ENCODE data around the gene PROK1. TPM values are rescaled to one million over a fixed set of nuclear protein-coding genes. Genes with fewer than 3 reads are reported as not detected.

The PROK1 gene
- total RNA-seq, 1 donor from 2014 or later, result 0.15 TPM

DNA sequence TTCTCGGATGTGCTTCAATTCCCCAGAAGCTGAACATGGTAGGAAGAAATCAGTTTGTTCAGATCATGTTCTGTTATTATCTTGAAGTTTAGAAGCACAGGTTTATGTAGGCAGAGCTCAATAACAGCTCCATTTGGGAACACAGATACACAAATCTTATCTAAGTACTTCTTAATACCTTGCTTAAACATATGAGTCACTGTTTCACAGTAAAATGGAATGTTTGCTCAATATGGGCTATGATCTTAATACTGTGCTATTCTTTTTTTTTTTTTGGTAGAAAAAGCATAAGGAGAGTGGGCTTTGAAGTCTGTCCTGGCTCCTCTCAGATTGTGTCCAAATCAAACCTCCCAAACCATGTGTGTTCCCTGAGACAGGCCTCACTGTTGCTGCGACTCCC is 13.4 kb downstream of the PROK1 start:
- intact Hi-C loops (cut with micrococcal nuclease), result no loop called here

DNA sequence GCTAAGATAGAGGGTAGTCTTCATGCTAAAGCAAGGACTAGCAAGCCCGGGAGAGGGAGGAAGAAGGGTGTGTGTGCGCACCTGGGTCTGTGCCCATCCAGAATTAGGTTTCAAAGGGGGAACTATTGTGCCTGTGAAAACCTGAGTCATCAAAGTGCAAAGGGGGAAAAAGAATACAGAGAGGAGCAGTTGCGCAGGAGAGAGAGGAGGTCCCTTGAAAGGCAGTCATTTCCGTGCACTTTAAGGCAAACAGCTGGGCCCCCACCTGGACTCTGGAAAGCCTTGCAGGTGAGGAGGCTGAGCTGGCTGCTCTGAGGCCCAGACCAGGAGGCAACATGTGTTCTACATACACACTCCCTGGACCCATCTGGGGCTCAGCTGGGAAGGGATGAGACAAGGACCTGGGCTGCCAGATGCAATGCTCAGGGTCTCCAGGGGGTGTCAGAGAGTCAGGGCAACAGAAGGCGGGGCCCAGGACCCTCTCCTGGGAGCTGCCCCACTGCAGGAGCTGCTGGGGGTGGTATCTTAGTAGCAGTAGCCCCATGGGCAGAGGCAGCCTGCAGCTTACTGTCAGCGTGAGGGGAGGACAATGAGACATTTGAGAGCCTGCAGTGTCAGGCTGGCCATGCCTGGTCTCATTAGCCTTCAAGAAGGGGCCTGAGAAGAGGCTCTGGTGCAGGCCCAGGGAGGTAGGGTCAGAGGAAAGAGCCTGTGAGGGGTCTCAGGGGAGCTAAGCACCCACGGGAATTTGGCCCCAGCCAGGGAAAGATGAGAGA is 14.3 kb downstream of the PROK1 start:
- intact Hi-C loops (cut with micrococcal nuclease), result no loop called here

DNA sequence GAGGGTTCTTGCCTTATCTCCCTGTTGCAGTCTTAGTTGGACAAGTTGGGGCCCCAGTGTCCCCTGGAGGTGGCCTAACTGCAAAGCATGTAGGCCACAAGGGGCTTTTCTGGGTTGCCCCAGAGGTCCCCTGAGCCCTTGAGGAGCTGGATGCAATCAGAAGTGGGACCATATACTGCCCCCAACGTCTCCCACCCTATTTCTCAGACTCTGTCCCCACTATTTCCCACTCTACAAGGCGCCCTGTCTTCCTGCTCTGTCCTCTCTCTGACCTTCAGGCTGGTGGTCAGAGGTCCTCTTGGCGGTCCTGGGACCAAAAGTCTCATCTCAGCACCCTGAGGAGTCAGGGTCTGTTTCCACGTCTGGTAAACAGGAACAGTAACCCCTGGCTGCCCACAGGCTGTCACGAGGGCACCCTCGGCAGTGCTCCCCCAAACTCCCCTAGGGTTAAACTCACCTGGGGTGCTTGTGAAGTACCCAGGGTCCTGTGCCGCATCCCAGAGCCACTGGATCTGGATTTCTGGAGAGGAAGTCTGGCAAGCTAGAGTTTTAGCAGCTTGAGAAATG is 14.9 kb downstream of the PROK1 start:
- intact Hi-C loops (cut with micrococcal nuclease), result no loop called here

DNA sequence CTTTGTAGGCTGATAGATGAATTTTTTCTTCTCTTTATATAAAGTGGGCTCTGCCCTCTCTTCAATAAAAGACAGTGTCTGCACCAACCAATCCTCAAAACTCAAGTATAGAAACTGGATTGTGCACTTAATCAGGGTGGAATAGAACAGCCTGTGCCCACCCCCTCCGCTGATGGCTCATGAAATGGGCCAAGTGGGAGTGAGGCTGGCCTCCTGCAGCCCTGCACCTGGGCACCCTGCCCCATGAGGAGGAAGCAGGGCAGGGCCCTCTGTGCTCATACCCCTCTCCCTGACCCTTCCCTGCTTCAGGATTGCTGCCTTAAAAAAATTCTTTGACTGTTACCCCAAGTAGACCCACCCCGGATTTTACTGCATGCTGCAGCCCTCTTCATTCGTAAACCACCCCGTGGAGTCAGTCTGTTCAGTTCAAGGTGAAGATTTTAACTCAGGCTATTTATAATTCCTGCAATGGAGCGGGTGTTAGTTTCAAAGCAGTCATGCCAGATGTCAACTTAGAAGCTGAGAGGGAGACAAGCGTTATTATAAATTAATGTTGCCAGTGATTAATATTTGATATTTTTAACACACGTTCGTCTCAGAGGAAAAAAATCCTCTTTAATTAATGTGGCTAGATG is 15.8 kb downstream of the PROK1 start:
- intact Hi-C loops (cut with micrococcal nuclease), result no loop called here

- intact Hi-C loops (cut with micrococcal nuclease), result no loop called here
Measured at GRCh38 chr1:110471131-110471530, 20.2 kb downstream of the PROK1 start.

DNA sequence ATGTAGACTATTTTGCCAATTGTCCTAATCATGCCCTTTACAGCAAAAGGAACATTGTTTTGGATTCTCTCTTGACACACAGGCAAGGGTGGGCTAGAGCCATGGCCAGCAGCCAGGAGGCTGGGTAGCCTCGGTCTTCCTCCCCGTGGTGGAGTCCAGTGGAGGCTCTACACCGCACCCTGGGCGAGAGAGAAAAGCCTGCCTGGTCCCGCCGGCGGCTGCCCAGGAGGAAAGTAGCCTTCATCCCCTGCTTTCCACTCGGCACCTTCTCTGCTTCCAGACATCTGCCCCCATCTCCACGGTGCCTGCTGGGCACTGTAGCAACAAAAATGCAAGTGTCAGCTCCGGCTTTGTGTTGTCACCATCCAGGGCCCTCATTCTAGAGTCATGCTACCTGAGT is 21.6 kb downstream of the PROK1 start:
- intact Hi-C loops (cut with micrococcal nuclease), result no loop called here

DNA sequence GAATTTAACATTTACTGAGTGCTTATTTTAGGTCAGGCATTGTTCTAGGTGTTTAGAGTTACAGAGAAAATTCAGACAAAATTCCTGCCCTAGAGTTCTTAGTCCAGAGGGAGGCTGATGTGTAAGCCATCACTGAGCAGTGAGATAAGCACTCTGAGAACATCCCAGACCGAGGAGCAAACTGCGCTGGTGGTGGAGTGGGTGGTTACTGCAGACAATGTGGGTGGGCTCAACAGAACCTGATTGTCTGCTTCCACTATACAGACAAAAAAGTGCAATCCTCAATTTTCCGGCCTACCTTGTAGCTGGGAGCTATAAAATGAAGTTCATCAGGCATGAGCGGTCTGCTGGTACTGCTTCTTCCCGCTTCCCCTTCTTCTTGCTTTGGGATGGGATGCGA is 23.5 kb downstream of the PROK1 start:
- intact Hi-C loops (cut with micrococcal nuclease), result no loop called here

- intact Hi-C loops (cut with micrococcal nuclease), result no loop called here
Measured at GRCh38 chr1:110475362-110476027, 24.5 kb downstream of the PROK1 start.

DNA sequence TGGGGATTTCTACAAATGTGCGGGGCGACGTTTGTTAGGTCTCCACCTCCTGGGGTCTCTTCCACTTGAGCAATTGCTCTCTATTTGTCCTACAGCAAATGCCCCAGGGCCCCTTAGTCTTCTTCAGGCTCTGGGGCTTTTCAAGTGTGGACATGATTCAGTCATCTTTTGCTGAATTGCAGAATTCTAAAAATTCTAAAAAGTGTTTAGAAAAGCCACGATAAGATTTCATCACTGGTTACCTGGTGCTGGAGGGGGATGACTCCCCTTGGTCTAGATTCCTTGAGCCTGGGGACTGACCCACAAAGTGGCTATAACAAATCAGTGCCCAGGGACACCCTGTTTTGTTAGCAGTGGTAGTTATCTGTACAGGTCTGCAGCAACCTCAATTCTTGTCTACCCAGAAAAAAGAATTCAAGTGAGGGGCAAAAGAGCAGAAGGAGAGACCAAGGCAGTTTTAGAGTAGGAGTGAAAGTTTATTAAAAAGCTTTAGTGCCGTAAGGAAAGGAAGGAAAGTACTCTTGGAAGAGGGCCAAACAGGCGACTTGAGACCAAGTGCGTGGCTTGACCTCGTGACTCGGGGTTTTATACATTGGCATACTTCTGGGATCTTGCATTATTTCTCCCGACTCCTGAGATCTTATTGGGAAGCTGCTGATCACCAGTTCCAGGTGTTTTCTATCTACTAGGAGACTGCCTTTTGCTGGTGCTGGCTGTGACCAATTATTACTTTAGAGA is 25.2 kb downstream of the PROK1 start:
- intact Hi-C loops (cut with micrococcal nuclease), result no loop called here

DNA sequence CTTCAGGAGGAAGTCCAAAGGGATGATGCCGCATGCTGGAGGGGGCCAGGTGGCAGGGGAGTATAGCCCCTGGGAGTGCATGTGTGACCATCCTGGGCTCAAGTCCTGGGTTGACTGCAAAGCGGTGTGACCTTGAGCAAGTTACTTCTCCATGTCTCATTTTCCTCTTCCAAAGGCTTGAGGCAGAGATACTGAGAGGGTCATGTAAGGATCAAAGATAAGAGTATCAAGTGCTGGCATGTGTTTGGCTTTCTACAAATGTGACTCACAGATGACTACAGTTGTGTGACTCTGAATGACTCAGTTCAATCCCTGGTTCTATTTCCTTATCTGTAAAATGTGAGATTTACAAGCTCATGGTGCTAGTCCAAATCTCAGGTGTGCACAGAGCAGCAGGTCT is 26.1 kb downstream of the PROK1 start:
- intact Hi-C loops (cut with micrococcal nuclease), result no loop called here

DNA sequence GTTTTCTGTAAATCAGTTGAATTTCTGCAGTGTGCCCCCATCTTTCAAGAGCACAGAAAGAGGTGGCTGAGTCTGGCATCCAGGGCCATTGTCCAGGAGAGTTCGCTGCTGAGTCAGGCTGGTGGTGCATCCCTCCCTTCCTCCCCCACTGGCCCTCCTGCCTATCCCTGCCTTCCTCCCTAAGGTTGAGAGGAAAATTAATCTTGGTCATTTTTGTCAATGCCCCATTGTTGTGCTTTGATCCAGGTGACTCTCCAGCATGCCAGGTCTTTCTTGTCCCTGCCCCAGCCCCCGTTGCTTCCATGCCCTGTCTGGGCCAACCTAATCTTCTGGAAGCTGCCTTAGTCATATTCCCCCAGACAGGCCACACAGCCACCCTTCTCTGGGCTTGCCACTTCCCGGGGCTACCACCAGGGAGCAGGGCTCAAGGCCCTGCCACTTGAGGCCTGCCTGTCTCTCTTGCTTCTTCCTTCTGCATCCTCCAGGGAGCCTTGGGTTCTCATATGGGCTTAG is 26.6 kb downstream of the PROK1 start:
- intact Hi-C loops (cut with micrococcal nuclease), result no loop called here

GRCh38 chr1:110477967-110478640 is 27.2 kb downstream of the PROK1 start:
- intact Hi-C loops (cut with micrococcal nuclease), result no loop called here

DNA sequence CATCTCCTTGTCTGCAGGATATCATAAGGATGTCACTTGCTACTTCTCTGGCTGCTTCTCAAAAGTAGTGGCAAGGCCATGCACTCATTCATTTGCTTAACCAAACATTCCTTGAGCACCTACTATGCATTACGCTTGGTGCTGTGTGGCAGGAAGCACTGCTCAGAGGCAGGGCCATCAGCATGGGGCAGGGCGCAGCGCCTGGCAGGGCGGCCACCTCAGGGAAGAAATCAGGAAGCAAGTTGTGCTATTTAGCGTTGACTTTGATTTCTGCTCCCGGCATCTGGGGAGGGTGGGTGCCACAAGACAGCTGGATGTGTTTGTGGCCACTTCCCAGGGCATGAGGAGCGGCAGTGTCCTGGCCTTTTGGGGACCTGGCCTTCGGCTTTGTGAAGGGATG is 27.9 kb downstream of the PROK1 start:
- intact Hi-C loops (cut with micrococcal nuclease), result no loop called here

DNA sequence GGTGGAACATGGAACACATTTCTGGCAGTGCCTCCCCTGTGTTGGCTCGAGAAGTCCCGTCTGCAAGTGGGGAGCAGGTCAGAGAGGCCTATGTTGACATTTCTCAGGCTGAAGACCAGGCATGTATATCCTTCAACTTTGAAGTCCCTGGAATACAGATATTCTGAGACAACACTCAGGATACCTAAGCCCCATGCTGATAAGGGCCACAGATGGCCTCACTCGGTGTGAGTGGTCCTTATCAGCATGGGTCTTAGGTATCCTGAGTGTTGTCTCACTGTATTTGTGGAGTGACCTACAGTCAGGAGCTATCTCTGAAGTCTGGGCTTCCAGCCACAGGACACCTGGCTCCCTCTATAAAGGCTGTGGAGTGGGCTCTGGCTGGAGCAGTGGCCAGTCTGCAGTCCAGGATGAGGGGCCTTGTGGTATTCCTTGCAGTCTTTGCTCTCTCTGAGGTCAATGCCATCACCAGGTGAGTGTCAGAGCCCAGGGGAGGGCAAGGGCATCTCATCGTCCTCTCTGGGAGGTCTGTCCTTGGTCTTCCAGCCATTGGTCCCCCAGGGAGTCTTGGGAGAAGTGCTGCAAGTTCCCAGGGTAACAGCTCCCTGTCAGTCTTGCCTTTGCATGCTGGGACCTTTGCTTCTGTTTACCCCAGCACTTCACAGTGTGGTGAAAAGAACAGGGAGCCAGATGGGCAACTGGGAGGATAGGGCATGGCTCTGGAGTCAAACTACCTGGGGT is 29.6 kb downstream of the PROK1 start:
- intact Hi-C loops (cut with micrococcal nuclease), result no loop called here

DNA sequence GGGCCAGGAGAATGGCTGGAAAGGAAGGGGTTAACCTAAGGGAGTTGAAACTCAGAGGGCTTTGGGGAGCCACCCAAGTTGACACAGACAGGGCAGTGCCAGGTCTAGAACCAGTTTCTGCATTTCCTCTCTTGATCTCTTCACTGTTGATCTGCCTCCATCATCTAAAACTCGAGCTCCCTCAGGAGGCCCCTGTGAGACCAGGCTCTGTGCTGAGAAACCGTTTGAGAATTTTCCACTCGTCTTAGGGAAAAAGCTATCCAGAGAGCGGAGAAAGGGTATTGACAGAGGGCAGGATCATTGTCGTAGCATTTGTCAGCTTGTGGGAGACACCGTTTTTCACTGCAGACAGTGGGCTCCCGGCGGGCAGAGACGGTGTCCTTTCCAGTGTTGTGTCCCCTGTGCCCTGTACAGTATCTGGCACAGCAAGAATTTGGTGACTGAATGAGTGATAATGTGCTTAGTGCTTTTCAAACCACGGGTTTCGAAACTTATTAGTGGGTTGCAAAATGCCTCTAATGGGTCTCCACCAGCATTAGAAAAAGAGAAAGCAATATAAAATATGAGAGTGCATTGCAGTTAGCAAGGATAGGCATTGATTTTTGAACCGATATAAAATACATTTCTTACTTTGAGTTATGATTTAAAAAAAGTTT is 31.1 kb downstream of the PROK1 start:
- intact Hi-C loops (cut with micrococcal nuclease), result no loop called here

GRCh38 chr1:110482662-110483307 is 31.8 kb downstream of the PROK1 start:
- intact Hi-C loops (cut with micrococcal nuclease), result no loop called here

- intact Hi-C loops (cut with micrococcal nuclease), result no loop called here
Measured at GRCh38 chr1:110483308-110483685, 32.3 kb downstream of the PROK1 start.

- intact Hi-C loops (cut with micrococcal nuclease), result no loop called here
Measured at GRCh38 chr1:110484801-110485200, 33.9 kb downstream of the PROK1 start.

GRCh38 chr1:110485725-110486124 is 34.8 kb downstream of the PROK1 start:
- intact Hi-C loops (cut with micrococcal nuclease), result no loop called here
